ENCODE measurements around the gene RPL15. TPM values are rescaled to one million over a fixed set of nuclear protein-coding genes. Genes with fewer than 3 reads are reported as not detected.

Gene RPL15
- total and polyA plus RNA-seq, 2 of the 8 experiments (the other 6 are each of a cell fraction or from before 2014, with no cell fraction given): 2,819 to 6,473 TPM

DNA sequence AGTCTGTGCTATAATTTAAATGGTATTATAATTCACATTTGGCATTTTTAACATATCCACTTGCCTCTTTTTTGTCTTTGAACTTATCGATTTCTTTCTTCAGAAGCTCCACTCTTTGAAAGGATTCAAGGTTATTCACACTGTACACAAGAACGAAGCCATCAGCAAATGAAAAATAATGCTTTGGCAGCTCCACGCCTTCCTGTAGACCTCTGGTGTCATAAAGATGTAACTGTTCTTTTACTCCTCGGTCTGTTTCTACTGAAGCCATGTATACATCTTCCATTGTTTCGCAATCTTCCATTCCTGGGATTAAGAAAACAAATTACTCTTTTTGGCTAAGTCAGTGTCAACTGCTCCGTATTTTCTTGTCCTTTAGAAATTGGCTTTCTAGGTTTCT lies 16.2 kb upstream of the RPL15 start:
- FAIRE-seq (no peak), DNase-seq (ENCODE audit: low read depth in 1 of 2, low spot score in 2 of 2) (no peak)
- Histone ChIP-seq H2AFZ (ENCODE audit: low read length) (no peak overlapping the region), H3K4me2 (ENCODE audit: insufficient read depth in 1 of 2, low read depth in 2 of 2, low read length in 2 of 2) (no peak overlapping the region), H2BK12ac (ENCODE audit: low read depth, low read length) (no peak overlapping the region), H3K27ac (ENCODE audit: low read depth, low read length) (no peak overlapping the region), H2BK15ac (ENCODE audit: low read length) (no peak overlapping the region), H3K79me2 (ENCODE audit: control insufficient read depth in 1 of 2, insufficient read depth in 2 of 2, low read length in 2 of 2) (no peaks in the 10 kb centered on the region), H3K79me1 (ENCODE audit: low read depth, low read length) (no peaks in the 10 kb centered on the region), H4K20me1 (replicated peaks in 1 of 2; ENCODE audit: control insufficient read depth in 1 of 2, insufficient read depth in 2 of 2, low read length in 2 of 2) (no peaks in the 10 kb centered on the region), H4K8ac (ENCODE audit: extremely low read depth, insufficient read depth, low read length) (no peak overlapping the region), H3K56ac (replicated peaks; ENCODE audit: insufficient read length, low read depth, low read length) (no peak overlapping the region), H3K27me3 (replicated peaks in 1 of 4; ENCODE audit: control insufficient read depth in 3 of 4, extremely low read depth in 1 of 4, insufficient read depth in 3 of 4, low read length in 3 of 4) (peaks cover 0 to 1% (median 0%) of the 10 kb centered on the region in 4 experiments; a peak in 1 of 7 replicates), H4K5ac (ENCODE audit: insufficient read length, low read depth, low read length) (no peak overlapping the region), H3K23ac (ENCODE audit: insufficient read length) (no peak overlapping the region), H3K4ac (replicated peaks; ENCODE audit: insufficient read length, low read depth, low read length) (no peak overlapping the region), H2BK120ac (replicated peaks; ENCODE audit: low read depth, low read length) (no peak overlapping the region), H2BK5ac (ENCODE audit: low read depth, low read length) (no peak overlapping the region), H3K9me3 (ENCODE audit: insufficient read depth in 2 of 2, low read depth in 1 of 2, low read length in 1 of 2) (peaks cover 3% of the 10 kb centered on the region in 2 experiments; a peak in 2 of 4 replicates), H3K4me3 (ENCODE audit: extremely low read depth in 1 of 4, insufficient read depth in 2 of 4, low read depth in 3 of 4, low read length in 4 of 4) (no peak overlapping the region), H3K4me1 (replicated peaks in 1 of 4; ENCODE audit: control insufficient read depth in 3 of 4, insufficient read depth in 4 of 4, low read length in 3 of 4) (no peaks in the 10 kb centered on the region), H2BK20ac (ENCODE audit: low read length) (no peak overlapping the region), H3K23me2 (ENCODE audit: low read depth, low read length) (no peaks in the 10 kb centered on the region), H2AK5ac (ENCODE audit: low read depth, low read length) (no peak overlapping the region), H3K18ac (ENCODE audit: extremely low read depth, low read length) (no peak overlapping the region), H4K91ac (replicated peaks; ENCODE audit: insufficient read length, low read length) (no peak overlapping the region), H3K36me3 (ENCODE audit: control insufficient read depth in 2 of 4, insufficient read depth in 4 of 4, low read length in 3 of 4) (peaks cover 7 to 32% (median 17%) of the 10 kb centered on the region in 4 experiments; a peak in 6 of 8 replicates), H3K9ac (replicated peaks in 1 of 4; ENCODE audit: extremely low read depth in 1 of 4, low read depth in 3 of 4, low read length in 3 of 4) (no peak overlapping the region), H3K14ac (ENCODE audit: insufficient read length) (no peak overlapping the region)
- ChIA-PET POLR2A (ENCODE audit: partially characterized antibody) (interaction anchor here (8.5 kb wide), 1 partner anchor 17 kb away, joined by 81 read pairs; the partner anchor contains the start of genes NKIRAS1 and RPL15), CTCF (ENCODE audit: partially characterized antibody) (interaction anchor here (0.7 to 2.3 kb wide), 3 partner anchors 8 to 291 kb away, joined by 3 to 11 read pairs (median 3); no protein-coding TSS in a partner anchor)
- TF ChIP-seq POLR2AphosphoS5 (IDR thresholded peaks at IDR 0.05; ENCODE audit: low read depth, low read length): no peak
- peak; percentile 88 for TF ChIP-seq CEBPB (IDR thresholded peaks at IDR 0.05; ENCODE audit: low read depth, low read length)
- WGBS, 2 experiments (ENCODE audit: extremely low coverage in 1 of 2, insufficient coverage in 1 of 2, insufficient read length in 1 of 2, insufficient replicate concordance in 2 of 2, low coverage in 1 of 2, low lambda C conversion rate in 2 of 2, missing lambda C conversion rate in 1 of 2): 94% methylated on average over 6 of the region's 6 CpGs; no CpG with 5 or more reads in 1 of the 2 experiments

All from H1 (cell line).